Activated CD8-positive, alpha-beta memory T cell treated with anti-CD3 and anti-CD28 coated beads for 4 hours (primary cell): ENCODE measurements around the gene HERC2.
"Not testable (repeated sequence)": the region's sequence is repeated elsewhere in the genome, so short reads cannot be mapped to it uniquely, and the experiment has no call there.

Source experiments
- DNase-seq, 2 donors: peaks; one replicate each; pipeline ENCODE4 v3.0.0-alpha.2; 2020; ENCODE audit warnings: low read depth in 2 of 2

The HERC2 gene

GRCh38 chr15:28222612-28223011 lies 99.4 kb downstream of the HERC2 start:
- not testable (repeated sequence) for DNase-seq

GRCh38 chr15:28221696-28222095 lies 100.3 kb downstream of the HERC2 start:
- DNase-seq, result not testable (repeated sequence)

GRCh38 chr15:28219116-28219515 lies 102.9 kb downstream of the HERC2 start:
- DNase-seq, result no peak

GRCh38 chr15:28216946-28217546 lies 104.9 kb downstream of the HERC2 start:
- DNase-seq, result not testable (repeated sequence)

- not testable (repeated sequence) for DNase-seq
Observed at GRCh38 chr15:28215521-28215920, 106.5 kb downstream of the HERC2 start.

GRCh38 chr15:28214006-28214790 lies 107.8 kb downstream of the HERC2 start:
- DNase-seq, result not testable (repeated sequence)

GRCh38 chr15:28213393-28213792 lies 108.6 kb downstream of the HERC2 start:
- not testable (repeated sequence) for DNase-seq

- DNase-seq, result no peak
Observed at GRCh38 chr15:28208583-28208982, 113.4 kb downstream of the HERC2 start.

GRCh38 chr15:28205640-28206039 lies 116.3 kb downstream of the HERC2 start:
- not testable (repeated sequence) for DNase-seq

- DNase-seq, result not testable (repeated sequence)
Observed at GRCh38 chr15:28203055-28203828, 118.7 kb downstream of the HERC2 start.

- not testable (repeated sequence) for DNase-seq
Observed at GRCh38 chr15:28202124-28202523, 119.9 kb downstream of the HERC2 start.

- not testable (repeated sequence) for DNase-seq
Observed at GRCh38 chr15:28198215-28198614, 123.8 kb downstream of the HERC2 start.

GRCh38 chr15:28197694-28198093 lies 124.3 kb downstream of the HERC2 start:
- DNase-seq, result not testable (repeated sequence)

GRCh38 chr15:28196581-28196980 lies 125.4 kb downstream of the HERC2 start:
- DNase-seq, result not testable (repeated sequence)

GRCh38 chr15:28192772-28193171 lies 129.2 kb downstream of the HERC2 start:
- DNase-seq, result no peak

- no peak for DNase-seq
Observed at GRCh38 chr15:28191832-28192231, 130.1 kb downstream of the HERC2 start.

- DNase-seq, result no peak
Observed at GRCh38 chr15:28190391-28191174, 131.4 kb downstream of the HERC2 start.

- no peak for DNase-seq
Observed at GRCh38 chr15:28185148-28185895, 136.7 kb downstream of the HERC2 start.

GRCh38 chr15:28184166-28184565 lies 137.8 kb downstream of the HERC2 start:
- no peak for DNase-seq

GRCh38 chr15:28182731-28183130 lies 139.2 kb downstream of the HERC2 start:
- DNase-seq, result no peak

- DNase-seq, result no peak
Observed at GRCh38 chr15:28182216-28182615, 139.8 kb downstream of the HERC2 start.
